Frontal cortex (tissue), 4 donors: ENCODE measurements around the gene CLDN20. TPM values are rescaled to one million over a fixed set of nuclear protein-coding genes. Genes with fewer than 3 reads are reported as not detected.
"Not testable (repeated sequence)": the region's sequence is repeated elsewhere in the genome, so short reads cannot be mapped to it uniquely, and the experiment has no call there.

Source experiments
- DNase-seq, 2 donors: peaks; one replicate each; pipeline ENCODE4 v3.0.0; 2012; ENCODE audit warnings: low spot score in 2 of 2
- FAIRE-seq: peaks from 2 replicates; lab custom pipeline; 2012; peaks lifted over from hg19 to GRCh38; lab: Jason Lieb, UNC
- total RNA-seq: library from RNA; depleted of rRNA; stranded (reverse); fragments of >200 nt; gene quantifications from one replicate; pipeline ENCODE4 v1.2.3, GENCODE V29; 2014
- donor health status: control.
- donor health status: control.
- donor health status: control.

Gene CLDN20
- total RNA-seq, 1 donor from 2014 or later: not detected

DNA sequence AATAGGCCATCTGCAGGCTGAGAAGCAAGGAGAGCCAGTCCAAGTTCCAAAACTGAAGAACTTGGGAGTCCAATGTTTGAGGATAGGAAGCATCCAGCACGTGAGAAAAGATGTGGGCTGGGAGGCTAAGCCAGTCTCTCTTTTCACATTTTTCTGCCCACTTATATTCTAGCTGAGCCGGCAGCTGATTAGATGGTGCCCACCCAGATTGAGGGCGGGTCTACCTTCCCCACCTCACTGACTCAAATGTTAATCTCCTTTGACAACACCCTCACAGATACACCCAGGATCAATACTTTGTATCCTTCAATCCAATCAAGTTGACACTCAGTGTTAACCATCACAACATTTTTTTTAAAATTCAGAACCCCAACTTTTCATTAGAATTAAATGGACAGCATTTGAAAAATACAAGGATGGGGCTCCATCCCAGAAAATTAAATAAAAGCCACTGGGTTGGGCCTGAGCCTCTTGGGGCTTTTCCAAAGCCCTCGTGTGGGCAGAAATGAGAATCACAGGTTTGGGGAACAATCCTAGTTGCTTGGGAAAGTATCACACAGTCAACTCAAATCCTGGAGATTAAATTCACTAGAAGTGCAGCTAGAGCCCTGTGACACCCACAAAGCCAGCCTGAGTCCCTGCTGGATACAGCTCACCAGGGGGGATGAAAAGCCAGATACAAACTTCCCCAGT is 2.2 kb downstream of the CLDN20 start:
- FAIRE-seq (no peak), DNase-seq (no peak)

DNA sequence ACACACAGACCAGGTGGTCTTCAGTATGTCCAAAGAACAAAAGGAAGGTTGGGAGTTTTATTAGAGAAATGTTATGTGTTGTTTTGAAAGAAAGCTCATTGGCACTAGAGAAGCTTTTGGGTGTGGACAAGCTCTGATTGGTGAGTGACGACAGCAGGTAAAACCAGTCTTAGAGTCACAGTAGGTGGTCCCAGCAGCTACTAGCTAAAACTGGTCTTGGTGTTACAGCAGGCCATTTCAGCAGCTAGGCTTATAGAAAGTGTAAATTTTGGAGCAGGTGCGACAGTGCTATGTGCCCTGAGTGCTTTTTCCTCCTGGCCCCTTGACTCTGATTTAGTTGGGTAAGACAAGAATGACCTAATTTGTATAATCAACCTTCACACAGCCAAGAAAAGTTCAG is 3.6 kb downstream of the CLDN20 start:
- FAIRE-seq: no peak
- no peak for DNase-seq

DNA sequence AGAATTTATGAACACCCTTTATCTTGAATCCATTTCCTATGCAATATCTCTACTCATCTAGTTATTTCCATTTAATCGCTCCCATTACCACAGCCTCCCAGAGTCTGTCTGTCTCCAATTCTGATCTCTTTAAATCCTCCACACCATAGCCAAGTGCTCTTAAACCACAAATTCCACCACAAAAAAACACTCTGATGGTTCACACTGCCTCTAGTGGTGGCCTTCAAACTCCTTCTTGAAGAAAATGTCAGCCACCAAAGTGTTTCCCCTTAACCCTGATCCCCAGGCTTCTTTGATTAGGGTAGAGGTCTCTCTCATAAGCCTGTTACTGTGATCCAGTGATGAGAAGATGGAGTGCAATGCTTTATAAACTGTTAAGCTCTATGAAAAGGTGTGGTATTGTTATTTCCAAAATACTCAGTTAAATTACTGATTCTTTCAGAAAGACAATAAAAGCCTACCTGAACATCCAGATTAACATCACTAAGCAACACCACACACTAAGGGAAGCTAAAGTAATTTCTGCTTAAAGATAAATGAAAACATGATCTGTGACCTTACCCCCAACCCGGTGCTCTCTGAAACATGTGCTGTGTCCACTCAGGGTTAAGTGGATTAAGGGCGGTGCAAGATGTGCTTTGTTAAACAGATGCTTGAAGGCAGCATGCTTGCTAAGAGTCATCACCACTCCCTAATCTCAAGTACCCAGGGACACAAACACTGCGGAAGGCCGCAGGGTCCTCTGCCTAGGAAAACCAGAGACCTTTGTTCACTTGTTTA is 4.5 kb downstream of the CLDN20 start:
- not testable (repeated sequence) for FAIRE-seq, DNase-seq

DNA sequence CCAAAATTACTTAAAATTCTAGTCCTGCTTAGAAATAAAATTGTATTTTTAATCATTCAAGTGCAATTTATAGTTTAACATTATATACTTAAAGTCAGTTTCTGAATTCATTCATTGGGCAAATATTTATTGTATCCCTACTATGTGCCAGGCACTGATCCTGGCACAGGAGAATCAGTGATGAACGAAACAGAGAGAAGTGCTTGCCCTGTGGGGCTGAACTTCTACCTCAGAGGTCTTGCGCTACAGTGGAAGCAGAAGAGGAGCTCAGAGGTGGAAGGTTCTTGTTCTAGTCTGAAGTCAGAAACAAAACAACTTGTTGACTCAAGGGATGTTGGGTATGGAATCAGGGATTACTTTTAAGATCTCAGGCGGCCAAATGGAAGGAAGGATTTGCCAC is 6.0 kb downstream of the CLDN20 start:
- DNase-seq (no peak), FAIRE-seq (no peak)

DNA sequence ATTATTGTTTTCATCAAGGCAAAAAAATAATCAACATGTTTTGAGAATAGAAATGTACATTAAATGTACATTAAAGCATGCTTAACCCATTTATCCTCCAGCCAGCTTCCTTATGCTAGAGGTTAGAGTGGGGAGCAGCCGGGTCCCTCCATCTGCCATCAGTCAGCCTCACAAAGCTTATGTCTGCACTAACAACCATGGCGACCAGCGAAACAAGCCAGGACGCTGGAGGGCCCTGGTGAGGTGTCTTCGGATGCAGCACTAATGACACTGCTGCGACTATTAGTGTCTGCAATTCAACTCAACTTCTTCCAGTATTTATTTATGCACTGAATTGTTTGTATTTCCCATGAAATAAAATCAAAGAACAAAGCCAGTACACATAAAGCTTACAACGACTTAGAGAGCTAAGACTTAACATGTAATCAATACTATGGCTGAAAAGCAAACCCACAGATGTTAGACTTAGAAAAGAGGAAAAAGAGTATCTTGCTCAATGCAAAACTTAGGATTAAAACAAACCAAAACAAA is 6.8 kb downstream of the CLDN20 start:
- DNase-seq (no peak), FAIRE-seq (no peak)

DNA sequence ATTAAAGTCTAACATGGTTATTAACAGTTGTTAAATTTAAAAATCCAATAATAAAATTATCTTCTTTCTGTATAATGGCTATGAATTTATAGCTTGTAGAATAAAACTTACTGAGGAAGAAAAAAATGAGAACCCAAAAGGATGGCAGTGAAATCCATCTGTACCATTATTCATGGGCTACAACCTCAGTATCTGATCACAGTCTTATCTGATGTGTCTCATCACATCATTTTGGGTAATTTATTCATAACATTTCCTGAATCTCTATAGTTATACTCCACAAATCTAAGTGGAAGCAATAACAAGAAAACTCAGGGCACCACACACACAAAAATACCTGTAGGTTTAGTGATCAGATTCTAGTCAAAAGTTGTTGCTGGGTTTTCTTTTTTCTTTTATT is 7.3 kb downstream of the CLDN20 start:
- FAIRE-seq: no peak

DNA sequence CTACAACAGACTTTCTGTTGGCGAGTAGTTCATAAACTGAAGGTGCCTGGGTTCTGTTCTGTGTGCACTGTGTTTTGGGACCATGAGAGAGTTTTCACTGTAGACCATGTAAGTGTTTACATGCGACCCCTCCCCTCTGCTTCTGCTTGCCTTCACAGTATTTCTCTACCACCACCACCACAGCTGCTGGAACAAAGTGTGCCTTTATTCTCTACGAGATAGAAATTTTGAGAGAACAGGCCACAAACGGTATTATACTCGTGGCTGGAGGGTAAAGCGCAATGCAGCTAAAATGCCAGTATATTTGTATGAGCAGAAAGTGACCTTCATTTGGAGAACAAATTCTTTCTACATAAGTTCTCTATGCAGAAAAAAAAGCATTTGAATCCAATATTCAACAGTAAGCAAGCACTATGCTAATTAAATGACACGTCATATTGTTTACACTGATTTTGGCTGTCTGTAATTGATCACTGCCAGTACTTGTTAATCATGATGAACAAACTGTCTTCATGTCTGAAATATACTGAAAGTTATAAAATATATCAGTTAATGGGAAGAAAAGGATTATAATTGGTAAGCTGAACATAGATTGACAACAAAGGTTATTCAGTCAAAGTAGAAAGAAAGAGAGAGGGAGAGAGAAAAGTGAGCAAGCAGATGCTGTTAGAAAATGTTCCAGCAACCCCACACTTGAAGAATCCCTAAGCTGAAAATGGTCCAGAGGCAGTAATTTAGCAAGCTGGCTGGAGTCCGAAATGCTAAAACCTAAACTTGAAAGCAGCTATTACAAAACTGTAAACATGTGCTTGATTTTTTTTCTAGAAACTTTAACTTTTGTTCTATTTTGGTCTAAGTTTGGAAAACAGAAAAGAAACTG is 8.8 kb downstream of the CLDN20 start:
- no peak for DNase-seq

More for the DNA sequence above, 7.3 kb downstream of the CLDN20 start:
- no peak for DNase-seq

DNA sequence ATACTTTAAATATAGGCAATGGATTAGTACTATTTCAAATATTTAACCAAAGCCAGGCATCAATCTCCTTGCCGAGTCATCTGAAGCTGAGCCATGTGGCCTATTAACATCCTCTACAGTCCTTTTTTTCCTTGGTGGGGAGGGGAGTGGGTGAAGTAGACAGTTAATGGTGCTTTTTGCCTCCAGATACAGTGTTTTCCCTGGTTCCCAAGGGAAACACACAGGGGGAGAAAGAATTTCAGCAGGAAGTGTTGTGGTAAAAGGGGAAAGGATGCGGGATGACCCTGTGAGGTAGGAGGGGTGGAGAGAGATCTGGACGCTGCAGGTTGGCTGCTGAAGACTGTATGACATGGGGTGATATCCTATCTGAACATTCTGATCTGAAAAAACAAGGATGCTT is 9.6 kb downstream of the CLDN20 start:
- no peak for DNase-seq
- FAIRE-seq: no peak

More for the DNA sequence above, 8.8 kb downstream of the CLDN20 start:
- FAIRE-seq: no peak

DNA sequence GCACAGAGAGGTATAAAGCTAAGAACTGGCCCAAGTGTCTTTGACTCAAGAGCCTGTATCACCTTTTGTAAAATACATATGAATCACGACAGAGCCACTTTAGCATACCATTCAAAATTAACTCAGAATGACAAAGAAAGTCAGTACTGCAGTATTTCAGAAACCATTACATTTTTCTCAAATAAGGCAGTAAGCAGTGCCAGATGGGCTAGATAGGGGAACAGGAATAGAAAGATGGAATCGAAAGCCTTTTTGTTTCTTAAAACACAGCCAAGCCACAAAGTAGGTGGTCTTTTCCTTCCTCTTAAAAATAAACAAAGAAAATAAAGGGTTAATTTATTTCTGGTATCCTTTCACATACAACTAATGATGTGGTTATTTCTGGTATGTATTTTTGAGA is 10.3 kb downstream of the CLDN20 start:
- DNase-seq (no peak), FAIRE-seq (no peak)

DNA sequence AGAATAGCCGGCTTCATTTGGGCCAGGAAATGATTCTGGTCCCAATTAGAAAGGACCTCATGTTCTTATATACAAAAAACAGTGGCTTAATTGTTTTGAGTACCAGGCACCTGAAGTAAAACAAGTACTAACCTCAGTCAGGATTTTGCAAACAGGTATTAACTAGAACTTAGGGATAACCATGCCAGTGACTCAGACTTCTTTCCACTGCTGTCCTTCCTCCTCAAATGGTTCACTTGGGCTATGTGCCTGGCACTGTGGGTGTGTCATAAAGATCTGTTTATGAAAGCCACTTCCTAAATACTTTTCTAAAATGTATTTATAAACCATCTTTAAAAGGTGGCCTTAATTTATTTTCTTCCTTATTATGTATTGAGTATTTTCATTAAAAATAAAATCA is 10.7 kb downstream of the CLDN20 start:
- FAIRE-seq (no peak), DNase-seq (no peak)

DNA sequence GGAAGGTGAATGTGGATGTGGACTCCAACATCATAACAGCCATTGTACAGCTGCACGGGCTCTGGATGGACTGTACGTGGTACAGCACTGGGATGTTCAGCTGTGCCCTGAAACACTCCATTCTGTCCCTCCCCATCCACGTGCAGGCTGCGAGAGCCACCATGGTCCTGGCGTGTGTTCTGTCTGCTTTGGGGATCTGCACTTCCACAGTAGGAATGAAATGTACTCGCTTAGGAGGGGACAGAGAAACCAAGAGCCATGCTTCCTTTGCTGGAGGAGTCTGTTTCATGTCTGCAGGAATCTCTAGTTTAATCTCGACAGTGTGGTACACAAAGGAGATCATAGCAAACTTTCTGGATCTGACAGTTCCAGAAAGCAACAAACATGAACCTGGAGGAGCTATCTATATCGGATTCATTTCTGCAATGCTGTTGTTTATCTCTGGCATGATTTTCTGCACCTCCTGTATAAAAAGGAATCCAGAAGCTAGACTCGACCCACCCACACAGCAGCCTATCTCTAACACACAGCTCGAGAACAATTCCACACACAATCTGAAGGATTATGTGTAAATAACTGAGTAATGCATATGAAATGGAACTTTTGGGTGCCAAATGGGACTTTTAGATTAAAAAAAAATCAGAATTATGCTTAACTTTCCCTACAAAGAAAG is 12.1 kb downstream of the CLDN20 start:
- FAIRE-seq (no peak), DNase-seq (no peak)

DNA sequence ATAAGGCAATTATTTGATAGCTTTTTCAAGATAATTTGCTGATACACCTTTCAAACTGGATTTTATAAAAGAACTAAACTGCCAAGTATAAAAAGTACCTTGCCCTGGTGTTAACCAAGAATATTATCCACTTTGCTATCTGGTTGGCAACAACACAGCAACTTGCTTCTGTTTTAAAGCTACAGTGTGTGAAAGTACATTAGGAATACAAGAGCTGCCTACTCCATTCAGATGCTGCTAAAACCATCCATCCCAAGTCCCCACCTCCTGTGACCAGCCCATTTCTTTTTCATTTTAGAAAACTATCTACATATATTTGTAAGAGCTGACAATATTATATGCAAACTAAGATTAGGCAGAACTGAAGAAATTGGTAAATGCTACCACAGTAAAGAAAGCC is 12.8 kb downstream of the CLDN20 start:
- DNase-seq (no peak), FAIRE-seq (no peak)

DNA sequence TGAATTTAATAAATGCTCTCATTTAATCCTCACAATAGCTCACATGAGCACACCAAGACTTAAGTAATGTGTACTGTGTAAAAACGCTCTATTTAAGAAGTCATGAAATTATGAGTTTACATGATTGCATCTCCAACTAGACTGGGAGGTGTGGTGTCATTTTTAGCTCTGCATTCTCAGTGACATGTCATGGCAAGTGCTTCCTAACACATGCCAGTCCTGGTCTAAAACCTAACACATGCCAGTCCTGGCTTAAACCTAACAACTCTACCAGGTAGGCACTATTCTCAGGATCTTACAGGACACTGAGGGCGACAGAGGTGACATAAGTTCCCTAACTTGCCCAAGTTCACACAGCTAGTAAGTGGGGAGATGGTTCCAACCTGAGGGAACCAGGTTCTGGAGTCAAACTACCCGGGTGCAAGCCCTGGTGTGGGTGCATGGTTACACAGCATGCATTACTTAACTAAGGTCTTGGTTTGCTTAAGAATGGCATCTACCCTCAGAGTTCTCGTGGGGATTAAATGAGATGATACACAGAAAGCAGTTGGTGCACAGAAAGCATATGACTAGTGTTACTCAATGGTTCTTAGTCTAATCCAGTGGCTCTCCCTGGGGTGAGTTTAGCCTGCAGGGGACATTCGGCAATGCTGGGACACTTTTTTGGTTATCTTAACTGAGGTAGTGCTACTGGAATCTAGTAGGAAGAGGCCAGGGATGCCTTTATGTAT is 14.7 kb downstream of the CLDN20 start:
- DNase-seq: no peak
- no peak for FAIRE-seq

DNA sequence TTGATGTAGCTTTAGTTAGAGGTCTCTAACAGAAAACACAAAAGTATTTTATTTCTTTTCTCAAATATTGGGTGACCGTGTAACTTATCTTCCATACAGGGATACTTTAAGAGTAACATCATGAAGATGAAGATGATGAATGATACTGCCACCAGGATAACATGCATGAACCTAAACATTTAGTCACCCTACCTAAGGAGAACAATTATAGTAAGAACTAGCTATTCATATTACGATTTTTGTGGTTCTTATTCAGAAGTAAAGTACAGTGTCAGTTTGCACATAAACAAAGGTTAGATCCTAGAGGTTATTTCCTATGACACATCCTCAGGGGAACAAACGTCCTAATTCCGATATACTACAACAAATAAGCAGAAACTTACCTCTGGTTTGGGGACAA is 21.0 kb downstream of the CLDN20 start:
- FAIRE-seq: no peak
- no peak for DNase-seq

DNA sequence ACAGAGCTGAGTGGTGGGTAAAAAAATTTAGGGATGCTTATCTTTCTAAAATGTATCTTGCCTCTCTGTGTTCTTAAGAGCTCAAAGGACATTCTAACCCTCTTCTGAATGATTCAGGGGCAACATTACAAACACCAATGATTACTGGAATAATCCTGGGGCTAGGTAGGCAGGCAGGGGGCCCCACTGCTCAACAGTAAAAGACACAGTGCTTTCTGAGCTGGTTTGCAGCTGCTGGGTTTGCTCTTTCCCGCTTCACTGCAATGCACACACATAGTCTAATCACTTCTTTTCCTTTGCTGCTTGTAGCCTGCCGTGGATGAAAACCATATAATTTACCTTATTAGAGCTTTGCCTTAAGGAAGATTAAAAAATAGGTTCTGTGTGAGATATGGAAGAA is 23.9 kb downstream of the CLDN20 start:
- FAIRE-seq (no peak), DNase-seq (no peak)

DNA sequence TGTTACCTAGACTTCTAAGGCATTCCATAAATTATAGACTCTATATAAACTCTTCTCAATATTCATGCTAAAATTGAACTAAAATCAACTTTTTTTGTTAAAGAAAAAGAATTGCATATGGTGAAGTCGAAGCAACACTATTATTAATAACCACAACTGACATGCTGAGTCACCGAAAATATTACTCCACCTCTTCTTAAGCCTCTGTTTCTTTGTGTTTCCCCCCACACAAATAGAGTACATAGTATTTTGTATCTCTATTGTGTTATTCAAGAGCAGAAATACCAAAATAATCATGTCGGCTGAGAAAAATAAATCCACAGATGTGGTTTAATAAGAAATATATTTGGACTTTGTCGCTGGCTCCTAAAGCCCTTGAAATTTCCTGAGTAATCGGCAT is 26.7 kb downstream of the CLDN20 start:
- no peak for DNase-seq
- no peak for FAIRE-seq

DNA sequence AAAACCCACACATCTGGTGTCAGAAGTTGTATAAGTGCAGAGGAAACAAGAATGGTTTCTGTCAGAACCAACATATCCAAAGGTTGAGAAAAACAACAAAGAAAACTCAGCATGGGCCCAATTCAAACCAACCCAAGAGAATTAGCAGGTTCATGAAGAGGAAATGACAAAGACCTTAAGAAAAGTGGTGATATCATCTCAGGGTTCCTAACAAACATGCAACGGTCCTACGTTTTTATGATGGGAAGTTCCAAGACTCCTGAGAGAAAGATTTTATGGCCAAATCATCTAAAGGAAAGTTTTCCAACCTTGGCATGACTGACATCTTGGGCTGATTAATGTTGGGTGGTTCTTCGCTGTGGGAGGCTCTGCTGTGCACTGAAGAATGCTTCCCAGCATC is 27.5 kb downstream of the CLDN20 start:
- DNase-seq: no peak
- FAIRE-seq: no peak

DNA sequence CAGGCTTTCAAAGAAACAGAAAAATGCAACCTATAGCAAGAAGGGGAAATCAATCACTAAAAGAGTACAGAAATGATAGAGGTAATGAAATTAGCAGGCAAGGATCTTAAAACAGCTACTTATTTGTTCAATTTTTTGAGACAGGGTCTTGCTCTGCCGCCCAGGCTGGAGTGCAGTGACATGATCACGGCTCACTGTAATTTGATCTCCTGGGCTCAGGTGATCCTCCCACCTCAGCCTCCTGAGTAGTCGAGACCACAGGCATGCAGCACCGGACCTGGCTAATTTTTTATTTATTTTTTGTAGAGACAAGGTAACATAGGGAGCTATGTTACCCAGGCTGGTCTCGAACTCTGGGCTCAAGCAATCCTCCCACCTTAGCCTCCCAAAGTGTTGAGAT is 28.9 kb downstream of the CLDN20 start:
- FAIRE-seq (no peak), DNase-seq (no peak)

DNA sequence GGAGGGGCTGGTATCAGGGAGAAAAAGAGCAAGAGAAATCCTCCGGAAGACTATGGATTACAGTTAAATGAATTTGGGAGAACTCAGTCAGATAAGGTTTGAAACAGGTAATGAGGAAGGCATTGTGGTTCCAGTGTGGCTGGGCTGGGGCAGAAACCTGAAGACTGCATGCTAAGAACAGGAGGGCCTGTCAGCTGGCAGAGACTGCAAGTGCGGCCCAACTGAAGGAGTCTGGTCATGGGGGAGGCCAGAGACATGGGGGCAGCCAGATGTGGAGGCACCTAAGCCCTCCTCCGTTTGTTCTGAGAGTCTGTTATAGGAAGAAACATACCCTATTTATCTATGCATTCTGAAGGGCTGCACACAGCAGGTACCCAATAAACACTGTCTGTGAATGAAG is 33.9 kb downstream of the CLDN20 start:
- DNase-seq (no peak), FAIRE-seq (no peak)
